HCT116 (cell line): ENCODE data around the gene MBNL2. TPM values are rescaled to one million over a fixed set of nuclear protein-coding genes. Genes with fewer than 3 reads are reported as not detected.

Experiments
- ATAC-seq: fragments of 200-7000 bp; cut with Tn5 transposase; 2 replicates; pipeline ENCODE4 v1.9.1; 2020; ENCODE audit warnings: mild to moderate bottlenecking, moderate library complexity
- BruUV-seq: library from RNA; stranded (reverse); fragments of 400-500 nt; replicated peaks from 2 replicates; lab custom pipeline; 2021; lab: Mats Ljungman, UMichigan
- CTCF ChIA-PET: fragments of 300-600 bp; sonication (Branson Sonifier 250); formaldehyde crosslinking; loops from one replicate; lab custom pipeline; 2021; ENCODE audit warnings: antibody characterized with exemption; lab: Charles Lee
- POLR2A ChIA-PET: fragments of 300-600, 350-600 bp; sonication (Branson Sonifier 250); formaldehyde crosslinking; loops from one replicate; lab custom pipeline; 2021; ENCODE audit warnings: antibody characterized with exemption; lab: Charles Lee
- RAD21 ChIA-PET, 2 experiments: fragments of 300-600 bp; sonication (Branson Sonifier 250); formaldehyde crosslinking; loops; one replicate each; lab custom pipeline; 2023; ENCODE audit warnings: low total read pairs in 2 of 2; ENCODE audit not compliant: uncharacterized antibody in 2 of 2, unreplicated experiment in 2 of 2, low non-redundant PET in 1 of 2; lab: Charles Lee
- DNase-seq: peaks from one replicate; pipeline ENCODE4 v3.0.0-alpha.2; 2010; ENCODE audit warnings: low read depth, low spot score
- H2AFZ ChIP-seq: fragments of 200-600 bp; shearing (Covaris generic), sonication (generic); 2 replicates; pipeline ENCODE4 v1.6.1; 2017; ENCODE audit warnings: low read depth, mixed run types, mixed read lengths, antibody characterized with exemption, low read length; ENCODE audit not compliant: poor library complexity, severe bottlenecking
- H3K27ac ChIP-seq: 2 replicates; pipeline ENCODE4 v1.5.1; 2012; ENCODE audit warnings: low read depth, low read length
- H3K27me3 ChIP-seq: fragments of 200-600 bp; sonication (generic); 2 replicates; pipeline ENCODE4 v1.6.1; 2016; ENCODE audit warnings: mixed run types, low read length, mixed read lengths; ENCODE audit not compliant: insufficient read depth
- H3K36me3 ChIP-seq, 2 experiments: fragments of 200-500 bp in 1 of 2; fragments of 200-600 bp in 1 of 2; sonication (Bioruptor generic) in 1 of 2; sonication (generic) in 1 of 2; 2 replicates each; pipeline versions ENCODE4 v1.5.1 to v1.6.1; 2014 to 2016; ENCODE audit warnings: low read length in 2 of 2, inconsistent platforms in 1 of 2, mixed read lengths in 1 of 2, mixed run types in 1 of 2; ENCODE audit not compliant: insufficient read depth in 2 of 2, control insufficient read depth in 1 of 2
- H3K4me1 ChIP-seq, 2 experiments: fragments of 200-600 bp in 1 of 2; sonication (generic) in 1 of 2; 2 replicates each; pipeline versions ENCODE4 v1.5.1 to v1.6.1; 2012 to 2017; ENCODE audit warnings: low read length in 2 of 2, inconsistent platforms in 1 of 2, mild to moderate bottlenecking in 1 of 2, mixed read lengths in 1 of 2, mixed run types in 1 of 2, moderate library complexity in 1 of 2; ENCODE audit not compliant: insufficient read depth in 2 of 2, control insufficient read depth in 1 of 2
- H3K4me2 ChIP-seq: fragments of 200-600 bp; sonication (generic); 2 replicates; pipeline ENCODE4 v1.6.1; 2017; ENCODE audit warnings: mixed run types, low read length, mixed read lengths
- H3K4me3 ChIP-seq, 2 experiments: fragments of 200-600 bp in 1 of 2; sonication (generic) in 1 of 2; replicated peaks in 1 of 2; 2 replicates each; pipeline ENCODE4 v1.5.1; 2011 to 2016; ENCODE audit warnings: low read length in 2 of 2, control low read depth in 1 of 2, low read depth in 1 of 2, mild to moderate bottlenecking in 1 of 2, mixed read lengths in 1 of 2, mixed run types in 1 of 2
- H3K79me2 ChIP-seq: fragments of 200-600 bp; sonication (generic); 2 replicates; pipeline ENCODE4 v1.6.1; 2017; ENCODE audit warnings: mild to moderate bottlenecking, mixed run types, low read length, moderate library complexity, mixed read lengths; ENCODE audit not compliant: insufficient read depth
- H3K9ac ChIP-seq: fragments of 200-600 bp; sonication (generic); 2 replicates; pipeline ENCODE4 v1.6.1; 2016; ENCODE audit warnings: low read length, mixed read lengths
- H3K9me2 ChIP-seq: fragments of 200-600 bp; sonication (generic), shearing (Covaris generic); 2 replicates; pipeline ENCODE4 v1.6.1; 2017; ENCODE audit warnings: mixed run types, mild to moderate bottlenecking, moderate library complexity; ENCODE audit not compliant: insufficient read depth
- H3K9me3 ChIP-seq, 2 experiments: fragments of 200-500 bp in 1 of 2; fragments of 200-600 bp in 1 of 2; sonication (Bioruptor generic) in 1 of 2; sonication (generic) in 1 of 2; 2 replicates each; pipeline ENCODE4 v1.6.1; 2014 to 2017; ENCODE audit warnings: low read length in 2 of 2, mixed read lengths in 2 of 2, inconsistent platforms in 1 of 2, low read depth in 1 of 2, mild to moderate bottlenecking in 1 of 2, mixed run types in 1 of 2, moderate library complexity in 1 of 2; ENCODE audit not compliant: control insufficient read depth in 1 of 2, insufficient read depth in 1 of 2
- H4K20me1 ChIP-seq: fragments of 200-600 bp; sonication (generic), shearing (Covaris generic); 2 replicates; pipeline ENCODE4 v1.6.1; 2017; ENCODE audit warnings: mixed run types, mild to moderate bottlenecking, moderate library complexity; ENCODE audit not compliant: insufficient read depth
- ATF3 ChIP-seq: IDR thresholded peaks from 2 replicates; pipeline ENCODE4 v1.6.1; 2012
- CBX3 ChIP-seq: IDR thresholded peaks from 2 replicates; pipeline ENCODE4 v1.6.1; 2012; ENCODE audit warnings: low read depth
- CEBPB ChIP-seq: IDR thresholded peaks from 2 replicates; pipeline ENCODE4 v1.6.1; 2012; ENCODE audit warnings: low read depth
- EGR1 ChIP-seq: IDR thresholded peaks from 2 replicates; pipeline ENCODE4 v1.6.1; 2012; ENCODE audit warnings: low read depth
- ELF1 ChIP-seq: IDR thresholded peaks from 2 replicates; pipeline ENCODE4 v1.6.1; 2012; ENCODE audit warnings: low read depth, borderline replicate concordance
- EZH2 ChIP-seq: fragments of 200-600 bp; sonication (generic); IDR thresholded peaks from 2 replicates; pipeline ENCODE4 v1.6.1; 2017; ENCODE audit warnings: antibody characterized with exemption, mixed run types
- EZH2phosphoT487 ChIP-seq: fragments of 200-600 bp; IDR thresholded peaks from 2 replicates; pipeline ENCODE4 v1.6.1; 2018; ENCODE audit warnings: antibody characterized with exemption, borderline replicate concordance
- FOSL1 ChIP-seq: IDR thresholded peaks from 2 replicates; pipeline ENCODE4 v1.6.1; 2012; ENCODE audit warnings: low read depth
- JUND ChIP-seq: IDR thresholded peaks from 2 replicates; pipeline ENCODE4 v1.6.1; 2012
- MAX ChIP-seq: IDR thresholded peaks from 2 replicates; pipeline ENCODE4 v1.6.1; 2012
- POLR2A ChIP-seq: IDR thresholded peaks from 2 replicates; pipeline ENCODE4 v1.7.0; 2011; ENCODE audit warnings: borderline replicate concordance; ENCODE audit not compliant: insufficient read depth, insufficient read length; ENCODE audit errors: extremely low read depth
- POLR2AphosphoS5 ChIP-seq: IDR thresholded peaks from 2 replicates; pipeline ENCODE4 v1.6.1; 2011; ENCODE audit warnings: mild to moderate bottlenecking, low read depth, low read length, moderate library complexity
- RAD21 ChIP-seq: IDR thresholded peaks from 2 replicates; pipeline ENCODE4 v1.6.1; 2012; ENCODE audit warnings: low read depth, mild to moderate bottlenecking
- SIN3A ChIP-seq: IDR thresholded peaks from 2 replicates; pipeline ENCODE4 v1.6.1; 2012; ENCODE audit warnings: low read depth
- SP1 ChIP-seq: IDR thresholded peaks from 2 replicates; pipeline ENCODE4 v1.6.1; 2012; ENCODE audit warnings: low read depth
- SRF ChIP-seq: IDR thresholded peaks from 2 replicates; pipeline ENCODE4 v1.6.1; 2012; ENCODE audit warnings: low read depth
- TCF7L2 ChIP-seq: IDR thresholded peaks from 2 replicates; pipeline ENCODE4 v1.7.0; 2011; ENCODE audit warnings: borderline replicate concordance, inconsistent platforms; ENCODE audit not compliant: insufficient read depth, insufficient read length; ENCODE audit errors: extremely low read depth
- ZBTB33 ChIP-seq: IDR thresholded peaks from 2 replicates; pipeline ENCODE4 v1.6.1; 2011; ENCODE audit warnings: mild to moderate bottlenecking, low read length, moderate library complexity; ENCODE audit not compliant: insufficient replicate concordance; ENCODE audit errors: extremely low read depth
- ZFX ChIP-seq: fragments of 450-650 bp; IDR thresholded peaks from 2 replicates; pipeline ENCODE4 v1.6.1; 2017
- ZNF274 ChIP-seq: fragments of 200-500 bp; sonication (Bioruptor generic); IDR thresholded peaks from 2 replicates; pipeline ENCODE4 v1.6.1; 2014; ENCODE audit warnings: mild to moderate bottlenecking, low read depth, low read length, inconsistent platforms
- intact Hi-C: fragments of 100-400 bp; cut with micrococcal nuclease; formaldehyde crosslinking; loops from 2 replicates; pipeline ENCODE4 v1.10.0; 2022
- total RNA-seq: library from RNA; stranded (reverse); gene quantifications from one replicate; pipeline ENCODE4 v1.2.1, GENCODE V29; 2021; ENCODE audit not compliant: unreplicated experiment
- TF ChIP-seq, protein P1 (sequence below): IDR thresholded peaks from 2 replicates; pipeline ENCODE4 v1.6.1; 2012; ENCODE audit warnings: low read depth

MBNL2 gene
- total RNA-seq, 1 experiment from 2014 or later, result 73.9 TPM

GRCh38 chr13:97274829-97275649, 52.9 kb downstream of the MBNL2 start:
- ChIA-PET RAD21 (no interaction called here), CTCF (interaction anchor here (1.0 kb wide), 1 partner anchor 70 kb away, joined by 3 read pairs; no protein-coding TSS in a partner anchor), POLR2A (interaction anchor here (1.1 kb wide), 1 partner anchor 8 kb away, joined by 5 read pairs; no protein-coding TSS in a partner anchor)
- peaks cover 59% of the 10 kb centered on the region for H3K79me2 ChIP-seq
- ATAC-seq (peak; percentile 75), DNase-seq (no peak)
- no peaks in the 10 kb centered on the region for H4K20me1 ChIP-seq
- H3K9me2 ChIP-seq, result no peaks in the 10 kb centered on the region
- H3K36me3 ChIP-seq, result peaks cover 0 to 8% of the 10 kb centered on the region in 2 experiments; a peak in 2 of 4 replicates
- H3K9me3 ChIP-seq, result no peaks in the 10 kb centered on the region
- peaks cover 89 to 92% of the 10 kb centered on the region in 2 experiments for H3K4me1 ChIP-seq
- peak overlapping the region; percentile 100 for H3K27ac ChIP-seq
- peak overlapping the region; percentile 51 for H3K4me2 ChIP-seq
- intact Hi-C loops, result loop anchor here (2.0 to 5.0 kb wide), 2 partner anchors 18 to 67 kb away; no protein-coding TSS in a partner anchor
- H3K27me3 ChIP-seq, result no peaks in the 10 kb centered on the region
- peak overlapping the region; percentile 49 for H3K9ac ChIP-seq
- no peak overlapping the region for H2AFZ ChIP-seq
- no TSS peak for BruUV-seq
- peak overlapping the region in 1 of 2 experiments; percentile 24; a peak in 2 of 4 replicates for H3K4me3 ChIP-seq
- TF ChIP-seq SIN3A, result no peak
- TF ChIP-seq ZFX, result no peak
- peak; percentile 79 for TF ChIP-seq JUND
- peak; percentile 68 for TF ChIP-seq SP1
- no peak for TF ChIP-seq POLR2A
- TF ChIP-seq EGR1, result no peak
- no peak for TF ChIP-seq EZH2phosphoT487
- TF ChIP-seq FOSL1, result peak; percentile 83
- TF ChIP-seq ZBTB33, result no peak
- no peak for TF ChIP-seq TCF7L2
- peak; percentile 44 for TF ChIP-seq MAX
- no peak for TF ChIP-seq SRF
- no peak for TF ChIP-seq RAD21
- peak; percentile 42; the same call in 1 of the 2 replicates for TF ChIP-seq CBX3
- no peak for TF ChIP-seq EZH2
- TF ChIP-seq ZNF274, result no peak
- TF ChIP-seq ELF1, result no peak
- no peak; the same call in 1 of the 2 replicates for TF ChIP-seq ATF3
- TF ChIP-seq, protein P1, sequence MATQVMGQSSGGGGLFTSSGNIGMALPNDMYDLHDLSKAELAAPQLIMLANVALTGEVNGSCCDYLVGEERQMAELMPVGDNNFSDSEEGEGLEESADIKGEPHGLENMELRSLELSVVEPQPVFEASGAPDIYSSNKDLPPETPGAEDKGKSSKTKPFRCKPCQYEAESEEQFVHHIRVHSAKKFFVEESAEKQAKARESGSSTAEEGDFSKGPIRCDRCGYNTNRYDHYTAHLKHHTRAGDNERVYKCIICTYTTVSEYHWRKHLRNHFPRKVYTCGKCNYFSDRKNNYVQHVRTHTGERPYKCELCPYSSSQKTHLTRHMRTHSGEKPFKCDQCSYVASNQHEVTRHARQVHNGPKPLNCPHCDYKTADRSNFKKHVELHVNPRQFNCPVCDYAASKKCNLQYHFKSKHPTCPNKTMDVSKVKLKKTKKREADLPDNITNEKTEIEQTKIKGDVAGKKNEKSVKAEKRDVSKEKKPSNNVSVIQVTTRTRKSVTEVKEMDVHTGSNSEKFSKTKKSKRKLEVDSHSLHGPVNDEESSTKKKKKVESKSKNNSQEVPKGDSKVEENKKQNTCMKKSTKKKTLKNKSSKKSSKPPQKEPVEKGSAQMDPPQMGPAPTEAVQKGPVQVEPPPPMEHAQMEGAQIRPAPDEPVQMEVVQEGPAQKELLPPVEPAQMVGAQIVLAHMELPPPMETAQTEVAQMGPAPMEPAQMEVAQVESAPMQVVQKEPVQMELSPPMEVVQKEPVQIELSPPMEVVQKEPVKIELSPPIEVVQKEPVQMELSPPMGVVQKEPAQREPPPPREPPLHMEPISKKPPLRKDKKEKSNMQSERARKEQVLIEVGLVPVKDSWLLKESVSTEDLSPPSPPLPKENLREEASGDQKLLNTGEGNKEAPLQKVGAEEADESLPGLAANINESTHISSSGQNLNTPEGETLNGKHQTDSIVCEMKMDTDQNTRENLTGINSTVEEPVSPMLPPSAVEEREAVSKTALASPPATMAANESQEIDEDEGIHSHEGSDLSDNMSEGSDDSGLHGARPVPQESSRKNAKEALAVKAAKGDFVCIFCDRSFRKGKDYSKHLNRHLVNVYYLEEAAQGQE, result no peak
- TF ChIP-seq POLR2AphosphoS5, result no peak
- TF ChIP-seq CEBPB, result peak; percentile 52; the same call in 1 of the 2 replicates
